ENCODE results near the gene KCTD10.
"Not testable (repeated sequence)": the region's sequence is repeated elsewhere in the genome, so short reads cannot be mapped to it uniquely, and the experiment has no call there.

The KCTD10 gene

GRCh38 chr12:109487181-109488050 is 10.3 kb upstream of the KCTD10 start:
- H3K4me3 Mint-ChIP-seq = no peak overlapping the region
- H3K4me1 Mint-ChIP-seq (ENCODE audit: low read depth) = peaks cover under 1% of the 10 kb centered on the region
- H3K27ac Mint-ChIP-seq = no peak overlapping the region
- H3K36me3 Mint-ChIP-seq = peaks cover 6% of the 10 kb centered on the region
- H3K9me3 Mint-ChIP-seq (ENCODE audit: low read depth) = no peaks in the 10 kb centered on the region
- no peaks in the 10 kb centered on the region for H3K27me3 Mint-ChIP-seq

GRCh38 chr12:109485201-109485600 is 8.1 kb upstream of the KCTD10 start:
- Mint-ChIP-seq H3K9me3 (ENCODE audit: low read depth) (no peaks in the 10 kb centered on the region), H3K36me3 (peaks cover 6% of the 10 kb centered on the region), H3K4me3 (no peak overlapping the region), H3K27me3 (no peaks in the 10 kb centered on the region), H3K27ac (no peak overlapping the region), H3K4me1 (ENCODE audit: low read depth) (peaks cover 7% of the 10 kb centered on the region)

- no peak overlapping the region for H3K27ac Mint-ChIP-seq
- H3K4me1 Mint-ChIP-seq (ENCODE audit: low read depth) = peaks cover 22% of the 10 kb centered on the region
- H3K4me3 Mint-ChIP-seq = no peak overlapping the region
- no peaks in the 10 kb centered on the region for H3K27me3 Mint-ChIP-seq
- H3K36me3 Mint-ChIP-seq = peaks cover 2% of the 10 kb centered on the region
- H3K9me3 Mint-ChIP-seq (ENCODE audit: low read depth) = no peaks in the 10 kb centered on the region
Observed at GRCh38 chr12:109483346-109483745, 6.2 kb upstream of the KCTD10 start.

GRCh38 chr12:109482894-109483293 is 5.8 kb upstream of the KCTD10 start:
- peaks cover 2% of the 10 kb centered on the region for H3K36me3 Mint-ChIP-seq
- no peaks in the 10 kb centered on the region for H3K27me3 Mint-ChIP-seq
- H3K4me3 Mint-ChIP-seq = no peak overlapping the region
- no peak overlapping the region for H3K27ac Mint-ChIP-seq
- H3K4me1 Mint-ChIP-seq (ENCODE audit: low read depth) = peaks cover 24% of the 10 kb centered on the region
- no peaks in the 10 kb centered on the region for H3K9me3 Mint-ChIP-seq (ENCODE audit: low read depth)

GRCh38 chr12:109482491-109482890 is 5.4 kb upstream of the KCTD10 start:
- no peaks in the 10 kb centered on the region for H3K27me3 Mint-ChIP-seq
- no peaks in the 10 kb centered on the region for H3K9me3 Mint-ChIP-seq (ENCODE audit: low read depth)

GRCh38 chr12:109481863-109482262 is 4.8 kb upstream of the KCTD10 start:
- no peak overlapping the region for H3K4me3 Mint-ChIP-seq

More at GRCh38 chr12:109482491-109482890, 5.4 kb upstream of the KCTD10 start:
- H3K4me3 Mint-ChIP-seq = no peak overlapping the region
- H3K27ac Mint-ChIP-seq = no peak overlapping the region
- H3K36me3 Mint-ChIP-seq = peaks cover 2% of the 10 kb centered on the region
- peaks cover 25% of the 10 kb centered on the region for H3K4me1 Mint-ChIP-seq (ENCODE audit: low read depth)

GRCh38 chr12:109480356-109480755 is 3.3 kb upstream of the KCTD10 start:
- H3K4me3 Mint-ChIP-seq = no peak overlapping the region
- H3K27ac Mint-ChIP-seq = no peak overlapping the region
- peaks cover 2% of the 10 kb centered on the region for H3K36me3 Mint-ChIP-seq
- peaks cover 43% of the 10 kb centered on the region for H3K4me1 Mint-ChIP-seq (ENCODE audit: low read depth)
- H3K9me3 Mint-ChIP-seq (ENCODE audit: low read depth) = no peaks in the 10 kb centered on the region
- H3K27me3 Mint-ChIP-seq = no peaks in the 10 kb centered on the region

More at GRCh38 chr12:109481863-109482262, 4.8 kb upstream of the KCTD10 start:
- Mint-ChIP-seq H3K27me3 (no peaks in the 10 kb centered on the region), H3K36me3 (peaks cover 2% of the 10 kb centered on the region), H3K9me3 (ENCODE audit: low read depth) (no peaks in the 10 kb centered on the region), H3K27ac (no peak overlapping the region), H3K4me1 (ENCODE audit: low read depth) (peaks cover 28% of the 10 kb centered on the region)

- Mint-ChIP-seq H3K36me3 (no peaks in the 10 kb centered on the region), H3K4me3 (peak overlapping the region; percentile 98), H3K4me1 (ENCODE audit: low read depth) (peaks cover 45% of the 10 kb centered on the region), H3K27ac (no peak overlapping the region), H3K27me3 (no peaks in the 10 kb centered on the region), H3K9me3 (ENCODE audit: low read depth) (no peaks in the 10 kb centered on the region)
Observed at GRCh38 chr12:109479761-109480160, 2.7 kb upstream of the KCTD10 start.

GRCh38 chr12:109477963-109478315 is 839 bp upstream of the KCTD10 start:
- peak overlapping the region; percentile 99 for H3K27ac Mint-ChIP-seq
- no peaks in the 10 kb centered on the region for H3K27me3 Mint-ChIP-seq
- H3K9me3 Mint-ChIP-seq (ENCODE audit: low read depth) = no peaks in the 10 kb centered on the region
- no peaks in the 10 kb centered on the region for H3K36me3 Mint-ChIP-seq
- H3K4me1 Mint-ChIP-seq (ENCODE audit: low read depth) = peaks cover 49% of the 10 kb centered on the region
- H3K4me3 Mint-ChIP-seq = peak overlapping the region; percentile 98

- Mint-ChIP-seq H3K4me3 (peak overlapping the region; percentile 98), H3K4me1 (ENCODE audit: low read depth) (peaks cover 48% of the 10 kb centered on the region), H3K27me3 (no peaks in the 10 kb centered on the region)
Observed at GRCh38 chr12:109476807-109477184, 304 bp downstream of the KCTD10 start.

GRCh38 chr12:109475993-109476806 is 900 bp downstream of the KCTD10 start:
- Mint-ChIP-seq H3K4me1 (ENCODE audit: low read depth) (peaks cover 48% of the 10 kb centered on the region), H3K36me3 (no peaks in the 10 kb centered on the region), H3K27ac (peak overlapping the region; percentile 99), H3K9me3 (ENCODE audit: low read depth) (no peaks in the 10 kb centered on the region), H3K27me3 (no peaks in the 10 kb centered on the region), H3K4me3 (peak overlapping the region; percentile 98)

More at GRCh38 chr12:109476807-109477184, 304 bp downstream of the KCTD10 start:
- peak overlapping the region; percentile 99 for H3K27ac Mint-ChIP-seq
- H3K9me3 Mint-ChIP-seq (ENCODE audit: low read depth) = no peaks in the 10 kb centered on the region
- no peaks in the 10 kb centered on the region for H3K36me3 Mint-ChIP-seq

- Mint-ChIP-seq H3K27me3 (no peaks in the 10 kb centered on the region), H3K4me3 (no peak overlapping the region), H3K27ac (no peak overlapping the region), H3K4me1 (ENCODE audit: low read depth) (peaks cover 51% of the 10 kb centered on the region), H3K36me3 (no peaks in the 10 kb centered on the region), H3K9me3 (ENCODE audit: low read depth) (no peaks in the 10 kb centered on the region)
Observed at GRCh38 chr12:109475121-109475520, 2.0 kb downstream of the KCTD10 start.

GRCh38 chr12:109473526-109474270 is 3.4 kb downstream of the KCTD10 start:
- not testable (repeated sequence) for H3K4me3 Mint-ChIP-seq; H3K9me3 Mint-ChIP-seq (ENCODE audit: low read depth); H3K27ac Mint-ChIP-seq; H3K27me3 Mint-ChIP-seq; H3K36me3 Mint-ChIP-seq
- H3K4me1 Mint-ChIP-seq (ENCODE audit: low read depth) = peaks cover 45% of the 10 kb centered on the region

GRCh38 chr12:109473006-109473405 is 4.1 kb downstream of the KCTD10 start:
- no peak overlapping the region for H3K27ac Mint-ChIP-seq
- H3K4me1 Mint-ChIP-seq (ENCODE audit: low read depth) = peaks cover 42% of the 10 kb centered on the region
- H3K9me3 Mint-ChIP-seq (ENCODE audit: low read depth) = no peaks in the 10 kb centered on the region
- H3K27me3 Mint-ChIP-seq = no peaks in the 10 kb centered on the region
- no peak overlapping the region for H3K4me3 Mint-ChIP-seq
- H3K36me3 Mint-ChIP-seq = no peaks in the 10 kb centered on the region

GRCh38 chr12:109469517-109469916 is 7.6 kb downstream of the KCTD10 start:
- Mint-ChIP-seq H3K4me1 (ENCODE audit: low read depth) (peaks cover 33% of the 10 kb centered on the region), H3K4me3 (no peak overlapping the region), H3K27ac (no peak overlapping the region), H3K27me3 (no peaks in the 10 kb centered on the region), H3K9me3 (ENCODE audit: low read depth) (no peaks in the 10 kb centered on the region), H3K36me3 (no peaks in the 10 kb centered on the region)
